HepG2 (cell line): Measurements from ENCODE around the gene SLC4A7. TPM values are rescaled to one million over a fixed set of nuclear protein-coding genes. Genes with fewer than 3 reads are reported as not detected.

ENCODE experiments used
- ATAC-seq: fragments of 200-7000 bp; cut with Tn5 transposase; 3 replicates; pipeline ENCODE4 v1.9.1; 2020; ENCODE audit warnings: mild to moderate bottlenecking, moderate library complexity
- BruUV-seq: library from RNA; stranded (reverse); fragments of 400-500 nt; replicated peaks from 2 replicates; lab custom pipeline; 2021; lab: Mats Ljungman, UMichigan
- CTCF ChIA-PET: fragments of 300-600 bp; formaldehyde crosslinking; extraction: SDS; loops from one replicate; lab custom pipeline; 2021; ENCODE audit warnings: low total read pairs, inconsistent platforms, low intra/inter-chr PET ratio; lab: Yijun Ruan, JAX
- POLR2A ChIA-PET: fragments of 350-600 bp; sonication (Branson Sonifier 250); formaldehyde crosslinking; loops from one replicate; lab custom pipeline; 2020; ENCODE audit warnings: antibody characterized with exemption, inconsistent platforms; lab: Yijun Ruan, JAX
- DNase-seq: peaks from one replicate; pipeline ENCODE4 v3.0.0-alpha.2; 2015; ENCODE audit warnings: low spot score
- FAIRE-seq: peaks from 3 replicates; lab custom pipeline; 2011; peaks lifted over from hg19 to GRCh38; lab: Jason Lieb, UNC
- H2AFZ ChIP-seq: one replicate; pipeline ENCODE4 v1.6.1; 2011; ENCODE audit warnings: low read length, inconsistent platforms
- H3K27ac ChIP-seq: fragments of 300-600 bp; 3 replicates; pipeline ENCODE4 v1.8.0; 2011; ENCODE audit warnings: mixed run types, mild to moderate bottlenecking, mixed read lengths, low read length, inconsistent platforms; ENCODE audit not compliant: insufficient read depth; ENCODE audit errors: extremely low read length
- H3K27me3 ChIP-seq, 2 experiments: fragments of 200-600 bp in 1 of 2; 2 replicates in 1 of 2; 3 replicates in 1 of 2; pipeline versions ENCODE4 v1.6.0 to v1.8.0; 2011; ENCODE audit warnings: low read length in 2 of 2, mild to moderate bottlenecking in 2 of 2, moderate library complexity in 2 of 2, inconsistent platforms in 1 of 2; ENCODE audit not compliant: insufficient read depth in 2 of 2, control insufficient read depth in 1 of 2
- H3K36me3 ChIP-seq, 2 experiments: fragments of 200-600 bp in 1 of 2; replicated peaks in 1 of 2; 2 replicates in 1 of 2; 3 replicates in 1 of 2; pipeline versions ENCODE4 v1.5.1 to v1.8.0; 2011; ENCODE audit warnings: low read length in 2 of 2, inconsistent platforms in 1 of 2; ENCODE audit not compliant: insufficient read depth in 2 of 2, control insufficient read depth in 1 of 2
- H3K4me1 ChIP-seq: 2 replicates; pipeline ENCODE4 v1.5.1; 2012; ENCODE audit warnings: low read length, inconsistent platforms; ENCODE audit not compliant: insufficient read depth
- H3K4me2 ChIP-seq: 2 replicates; pipeline ENCODE4 v1.6.0; 2011; ENCODE audit warnings: low read depth, low read length, inconsistent platforms
- H3K4me3 ChIP-seq, 3 experiments: fragments of 200-600 bp in 1 of 3; sonication (generic), shearing (Covaris generic) in 1 of 3; replicated peaks in 1 of 3; 2 replicates each; pipeline ENCODE4 v1.5.1; 2011 to 2016; ENCODE audit warnings: low read length in 3 of 3, inconsistent platforms in 2 of 3, low read depth in 2 of 3, mild to moderate bottlenecking in 2 of 3, control low read depth in 1 of 3, mixed read lengths in 1 of 3; ENCODE audit not compliant: insufficient read depth in 1 of 3
- H3K79me2 ChIP-seq: one replicate; pipeline ENCODE4 v1.6.1; 2011; ENCODE audit warnings: low read length, inconsistent platforms; ENCODE audit not compliant: insufficient read depth
- H3K9ac ChIP-seq: 2 replicates; pipeline ENCODE4 v1.6.0; 2011; ENCODE audit warnings: mild to moderate bottlenecking, low read depth, low read length, inconsistent platforms; ENCODE audit not compliant: insufficient read depth
- H3K9me3 ChIP-seq: 2 replicates; pipeline ENCODE4 v1.5.1; 2012; ENCODE audit warnings: mild to moderate bottlenecking, low read length
- H4K20me1 ChIP-seq: 2 replicates; pipeline ENCODE4 v1.6.0; 2011; ENCODE audit warnings: inconsistent platforms, mild to moderate bottlenecking, low read length, moderate library complexity; ENCODE audit not compliant: insufficient read depth
- AFF4 ChIP-seq: sonication (generic); formaldehyde crosslinking; IDR thresholded peaks from 2 replicates; pipeline ENCODE4 v1.4.0; 2020; ENCODE audit warnings: missing genetic modification reagents
- ARID2 ChIP-seq: sonication (generic); formaldehyde crosslinking; IDR thresholded peaks from 2 replicates; pipeline ENCODE4 v1.8.1; 2022; ENCODE audit warnings: mild to moderate bottlenecking, missing genetic modification reagents, borderline replicate concordance
- FOXP4 ChIP-seq: sonication (generic); formaldehyde crosslinking; IDR thresholded peaks from 2 replicates; pipeline ENCODE4 v1.4.0; 2020; ENCODE audit warnings: missing genetic modification reagents
- GATAD1 ChIP-seq: IDR thresholded peaks from 2 replicates; pipeline ENCODE4 v1.6.1; 2016; ENCODE audit warnings: missing genetic modification reagents, missing compliant biosample characterization
- IRF2 ChIP-seq: IDR thresholded peaks from 2 replicates; pipeline ENCODE4 v1.6.1; 2018; ENCODE audit warnings: missing genetic modification reagents, missing compliant biosample characterization
- NBN ChIP-seq: fragments of 450-650 bp; conservative IDR thresholded peaks from 2 replicates; pipeline ENCODE4 v1.6.1; 2017
- NONO ChIP-seq, 2 experiments: fragments of 450-650 bp in 1 of 2; sonication (generic) in 1 of 2; formaldehyde crosslinking in 1 of 2; IDR thresholded peaks in 1 of 2; conservative IDR thresholded peaks in 1 of 2; 2 replicates each; pipeline versions ENCODE4 v1.6.1 to v1.8.0; 2017 to 2022; ENCODE audit warnings: mild to moderate bottlenecking in 1 of 2, missing genetic modification reagents in 1 of 2, moderate library complexity in 1 of 2
- SMC3 ChIP-seq: IDR thresholded peaks from 2 replicates; pipeline ENCODE4 v1.6.1; 2011; ENCODE audit warnings: low read length, improper control_type of control experiment
- STAG1 ChIP-seq: sonication (generic); formaldehyde crosslinking; IDR thresholded peaks from 2 replicates; pipeline ENCODE4 v1.4.0; 2020; ENCODE audit warnings: missing genetic modification reagents
- TCF7 ChIP-seq: sonication (generic); IDR thresholded peaks from 2 replicates; pipeline ENCODE4 v1.6.1; 2016; ENCODE audit warnings: antibody characterized with exemption, low read depth
- XBP1 ChIP-seq: sonication (generic); formaldehyde crosslinking; IDR thresholded peaks from 2 replicates; pipeline ENCODE4 v1.5.0; 2020; ENCODE audit warnings: missing genetic modification reagents
- YY1 ChIP-seq: IDR thresholded peaks from 2 replicates; pipeline ENCODE4 v1.6.1; 2011; ENCODE audit warnings: low read length, low read depth, moderate library complexity, mild to moderate bottlenecking; ENCODE audit not compliant: insufficient read depth, insufficient replicate concordance
- ZNF33A ChIP-seq: sonication (generic); formaldehyde crosslinking; IDR thresholded peaks from 2 replicates; pipeline ENCODE4 v1.5.1; 2020; ENCODE audit warnings: missing genetic modification reagents, mild to moderate bottlenecking, moderate library complexity, borderline replicate concordance
- ZNF432 ChIP-seq: sonication (generic); formaldehyde crosslinking; IDR thresholded peaks from 2 replicates; pipeline ENCODE4 v1.5.0; 2020; ENCODE audit warnings: missing genetic modification reagents, mild to moderate bottlenecking, borderline replicate concordance
- ZNF746 ChIP-seq: sonication (generic); formaldehyde crosslinking; IDR thresholded peaks from 2 replicates; pipeline ENCODE4 v1.8.0; 2022; ENCODE audit warnings: mild to moderate bottlenecking, missing genetic modification reagents
- ZNF790 ChIP-seq: sonication (generic); formaldehyde crosslinking; IDR thresholded peaks from 2 replicates; pipeline ENCODE4 v1.8.0; 2022; ENCODE audit warnings: missing genetic modification reagents, mild to moderate bottlenecking, borderline replicate concordance
- WGBS: methylation state at CpG from one replicate; pipeline ENCODE4 v1.1.6; 2017; ENCODE audit warnings: low lambda C conversion rate; 5-methylcytosine and 5-hydroxymethylcytosine counted together
- in situ Hi-C: cut with HindIII; loops from 2 replicates; pipeline ENCODE4 v1.10.0; 2017; ENCODE audit warnings: low pct_unique_long_range_greater_than_20kb; ENCODE audit not compliant: extremely low pct_ligation_motif_present
- intact Hi-C: fragments of 100-400 bp; cut with micrococcal nuclease; formaldehyde crosslinking; loops from one replicate; pipeline ENCODE4 v1.10.0; 2022; ENCODE audit not compliant: unreplicated experiment
- polyA plus RNA-seq, 8 experiments: library from polyadenylated mRNA; depleted of rRNA in 3 of 8; stranded (reverse) in 7 of 8; unstranded in 1 of 8; fragments of >200 nt; fragmentation: Illumina TruSeq in 4 of 8; extraction: Trizol in 4 of 8; gene quantifications; 2 replicates each; pipeline versions ENCODE4 v1.2.1 to v1.2.3, GENCODE V29; 2011 to 2016; ENCODE audit warnings: low read depth in 4 of 8, missing spikeins in 1 of 8, mixed read lengths in 1 of 8; ENCODE audit not compliant: insufficient read depth in 1 of 8
- total RNA-seq, 5 experiments: library from RNA; depleted of rRNA; stranded (reverse); fragments of >200 nt; fragmentation: Illumina TruSeq; extraction: Trizol; gene quantifications; 2 replicates each; pipeline ENCODE4 v1.2.3, GENCODE V29; 2016; ENCODE audit warnings: low read depth in 1 of 5

Gene SLC4A7
- total and polyA plus RNA-seq, 2 of the 13 experiments (the other 11 are each of a cell fraction or from before 2014, with no cell fraction given), result 16.4 to 43.8 TPM

GRCh38 chr3:27357665-27358258, 126.4 kb downstream of the SLC4A7 start (continued):
- no peak for TF ChIP-seq FOXP4 (CRISPR knock-in tag)
- no peak for TF ChIP-seq TCF7
- peak; percentile 86 for TF ChIP-seq SMC3
- TF ChIP-seq ZNF790 (CRISPR knock-in tag), result no peak
- TF ChIP-seq, all 625 proteins: peak for 28

- BruUV-seq, result no TSS peak
- Histone ChIP-seq H2AFZ (no peak overlapping the region), H3K4me1 (peaks cover 74% of the 10 kb centered on the region), H3K9me3 (no peaks in the 10 kb centered on the region), H4K20me1 (no peaks in the 10 kb centered on the region), H3K4me3 (no peak overlapping the region), H3K36me3 (no peaks in the 10 kb centered on the region; a peak in 1 of 5 replicates), H3K4me2 (no peak overlapping the region), H3K27me3 (no peaks in the 10 kb centered on the region), H3K79me2 (peaks cover 2% of the 10 kb centered on the region), H3K9ac (no peak overlapping the region), H3K27ac (no peak overlapping the region)
- CTCF ChIA-PET, result interaction anchor here (1.4 to 1.5 kb wide), 2 partner anchors 45 to 110 kb away, joined by 6 to 9 read pairs; no protein-coding TSS in a partner anchor
- FAIRE-seq (no peak), DNase-seq (no peak), ATAC-seq (no peak)
- WGBS, result 86% methylated on average over 3 of the region's 3 CpGs
- POLR2A ChIA-PET, result no interaction called here
- intact Hi-C loops, result loop anchor here (1.0 to 5.0 kb wide), 3 partner anchors 40 to 324 kb away; no protein-coding TSS in a partner anchor
- TF ChIP-seq ZNF746 (CRISPR knock-in tag) (no peak), XBP1 (CRISPR knock-in tag) (no peak), IRF2 (CRISPR knock-in tag) (no peak), AFF4 (no peak), ZNF432 (CRISPR knock-in tag) (no peak), NBN (no peak), ZNF33A (CRISPR knock-in tag) (no peak), ARID2 (no peak), STAG1 (CRISPR knock-in tag) (no peak), YY1 (no peak), GATAD1 (CRISPR knock-in tag) (no peak), NONO (IDR thresholded peaks at IDR 0.05) (no peak), NONO (CRISPR knock-in tag; conservative IDR thresholded peaks at IDR 0.05) (no peak)
- in situ Hi-C loops, result no loop called here
Observed at GRCh38 chr3:27356976-27357375, 127.2 kb downstream of the SLC4A7 start.
